ENCODE measurements around the gene IL17RA.
A peak's percentile ranks its signal among the peaks of the same experiment; 100 is the strongest.

The IL17RA gene

DNA sequence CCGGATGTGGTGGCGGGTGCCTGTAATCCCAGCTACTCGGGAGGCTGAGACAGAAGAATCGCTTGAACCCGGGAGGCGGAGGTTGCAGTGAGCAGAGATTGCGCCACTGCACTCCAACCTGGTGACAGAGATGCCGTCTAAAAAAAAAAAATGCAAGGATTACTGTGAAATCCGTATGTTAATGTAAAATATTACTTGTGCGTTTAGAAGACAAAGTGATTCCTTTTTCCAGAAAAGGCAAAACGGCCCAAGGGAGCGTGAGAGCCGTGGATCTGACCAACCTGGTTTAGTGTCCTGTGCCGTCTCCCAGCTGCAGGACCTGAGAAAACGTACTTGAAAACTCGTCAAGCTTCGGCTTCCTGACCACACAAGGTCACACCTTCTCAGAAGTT lies 73.4 kb downstream of the IL17RA start:
- DNase-seq: no peak

DNA sequence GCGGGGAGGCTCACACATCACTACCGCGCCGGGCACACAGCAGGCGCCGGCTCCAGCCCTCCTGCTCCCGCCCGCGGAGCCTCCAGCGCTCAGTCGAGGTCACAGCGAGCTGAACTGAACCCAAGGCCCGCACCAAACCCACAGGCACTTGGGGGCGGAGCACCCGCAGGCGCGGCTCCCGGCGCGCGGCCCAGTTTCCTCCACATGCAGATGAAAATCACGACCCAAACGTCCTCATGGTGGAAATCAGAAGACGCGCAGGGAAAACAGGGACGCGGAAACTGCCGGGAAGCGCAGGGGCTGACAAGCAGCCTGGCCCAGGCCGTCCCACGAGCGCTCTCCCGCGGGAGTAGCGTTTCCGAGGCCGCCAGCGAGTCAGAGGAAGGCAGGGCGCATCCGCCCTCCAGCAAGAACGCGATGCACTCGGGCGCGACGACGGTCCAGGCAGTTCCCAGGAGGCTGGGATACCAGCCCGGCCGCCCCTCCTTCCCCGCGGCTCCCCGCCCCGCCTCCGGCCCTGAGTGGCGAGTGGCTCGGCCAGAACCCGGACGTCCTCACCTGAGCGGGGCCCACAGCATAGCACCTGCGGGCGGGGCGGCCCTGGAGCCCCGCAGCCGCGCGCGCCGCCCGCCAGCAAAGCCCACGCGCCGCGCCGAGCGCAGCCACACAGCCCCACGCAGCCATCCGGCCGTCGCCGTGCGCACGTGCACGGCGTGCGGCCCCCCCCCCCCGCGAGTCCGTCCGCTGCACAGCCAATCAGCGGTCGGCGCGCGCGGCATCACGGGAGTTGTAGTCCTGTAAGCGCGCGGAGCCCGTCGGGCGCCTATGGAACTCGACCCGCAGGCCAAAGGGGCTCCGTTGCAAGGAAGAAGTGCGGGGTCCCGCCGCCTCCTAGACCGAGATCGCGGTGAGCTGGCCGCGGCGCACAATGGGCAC lies 74.0 kb downstream of the IL17RA start, which contains the start of gene HDHD5:
HDHD5 (minus strand) TSS at position 710 of the 936 bp plus-strand sequence; CDS start at position 684, 26 bp downstream.
- peak; percentile 90 for DNase-seq

GRCh38 chr22:17159504-17159951 lies 74.7 kb downstream of the IL17RA start:
- peak; percentile 32 for DNase-seq

GRCh38 chr22:17161991-17162390 lies 77.2 kb downstream of the IL17RA start:
- no peak for DNase-seq

DNA sequence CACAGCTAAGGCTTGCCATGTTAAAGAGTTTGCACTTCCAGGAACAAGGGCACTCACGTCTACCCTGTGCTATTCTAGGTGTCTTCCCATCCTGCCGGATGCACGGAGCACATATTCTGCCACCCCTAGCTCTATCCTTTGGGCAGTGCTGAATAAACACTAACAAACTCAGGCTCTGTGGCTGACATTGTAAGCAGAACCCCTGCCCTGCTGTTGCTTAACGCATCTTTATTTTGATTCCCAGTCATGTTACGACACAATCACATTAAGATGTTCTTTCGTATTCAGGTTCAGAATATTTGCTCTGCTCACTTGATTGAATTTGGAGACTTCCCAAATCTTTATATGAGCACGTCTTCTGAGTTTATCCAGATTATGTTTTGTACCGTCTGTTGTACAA lies 77.9 kb downstream of the IL17RA start:
- no peak for DNase-seq

DNA sequence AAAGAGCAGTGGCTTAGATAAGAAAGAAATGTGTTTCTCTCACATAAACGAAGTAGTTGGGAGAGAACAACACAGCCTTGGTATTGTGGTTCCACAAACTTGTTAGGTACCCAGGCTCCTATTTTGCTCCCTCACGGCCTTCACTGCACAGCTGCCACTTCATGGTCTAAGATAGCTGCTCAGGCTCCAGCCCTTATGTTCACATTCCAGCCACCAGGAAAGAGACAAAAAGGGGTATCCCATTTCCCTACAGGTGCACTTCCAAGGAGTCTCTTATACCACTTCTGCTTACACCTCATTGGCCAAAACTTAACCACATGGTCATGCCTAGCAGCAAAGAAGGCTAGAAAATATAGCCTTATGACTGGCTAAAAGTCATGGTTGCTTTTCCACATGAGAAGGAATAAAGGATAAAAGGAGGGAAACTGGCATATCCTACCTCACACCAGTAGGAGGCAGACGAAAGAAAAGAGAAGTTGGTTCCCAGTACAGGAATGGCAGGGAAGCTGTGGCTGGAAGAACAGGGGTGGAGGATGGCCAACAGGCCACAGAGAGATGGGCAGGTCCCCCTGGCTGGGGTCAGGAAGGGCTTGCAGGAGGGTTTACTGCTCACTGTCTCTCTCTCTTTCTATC lies 79.7 kb downstream of the IL17RA start:
- DNase-seq: no peak
